IMR-90 (cell line): ENCODE measurements around the gene RAB23. TPM values are rescaled to one million over a fixed set of nuclear protein-coding genes. Genes with fewer than 3 reads are reported as not detected.
A peak's percentile ranks its signal among the peaks of the same experiment; 100 is the strongest.

Source experiments
- ATAC-seq: fragments of 200-7000 bp; cut with Tn5 transposase; 2 replicates; pipeline ENCODE4 v1.9.1; 2020; ENCODE audit warnings: low read depth, mild to moderate bottlenecking, moderate library complexity
- BruUV-seq: library from RNA; stranded (reverse); fragments of 400-500 nt; replicated peaks from 2 replicates; lab custom pipeline; 2021; lab: Mats Ljungman, UMichigan
- CTCF ChIA-PET: fragments of 300-600 bp; formaldehyde crosslinking; extraction: SDS; loops from one replicate; lab custom pipeline; 2021; ENCODE audit warnings: antibody characterized with exemption; lab: Yijun Ruan, JAX
- POLR2A ChIA-PET: fragments of 300-600 bp; sonication (Branson Sonifier 250); formaldehyde crosslinking; loops from one replicate; lab custom pipeline; 2022; ENCODE audit warnings: antibody characterized with exemption; ENCODE audit not compliant: unreplicated experiment; lab: Charles Lee
- DNase-seq: peaks from one replicate; pipeline ENCODE4 v3.0.0; 2013
- H2AFZ ChIP-seq: replicated peaks from 2 replicates; pipeline ENCODE3; 2013; ENCODE audit warnings: low read length, mild to moderate bottlenecking; ENCODE audit not compliant: poor library complexity
- H2AK5ac ChIP-seq: 2 replicates; pipeline ENCODE4 v1.6.1; 2013; ENCODE audit warnings: low read depth, low read length, inconsistent platforms
- H2AK9ac ChIP-seq: replicated peaks from 2 replicates; pipeline ENCODE3; 2013; ENCODE audit warnings: mild to moderate bottlenecking, low read depth, low read length, moderate library complexity; ENCODE audit not compliant: poor library complexity
- H2BK120ac ChIP-seq: 2 replicates; pipeline ENCODE4 v1.6.1; 2013; ENCODE audit warnings: low read depth, low read length, inconsistent platforms
- H2BK15ac ChIP-seq: 3 replicates; pipeline ENCODE4 v1.6.1; 2013; ENCODE audit warnings: low read depth, low read length, inconsistent platforms
- H2BK20ac ChIP-seq: 2 replicates; pipeline ENCODE4 v1.6.1; 2013; ENCODE audit warnings: low read depth, mild to moderate bottlenecking, inconsistent platforms, low read length, moderate library complexity
- H2BK5ac ChIP-seq: 2 replicates; pipeline ENCODE4 v1.6.1; 2013; ENCODE audit warnings: mild to moderate bottlenecking, low read depth, low read length, inconsistent platforms; ENCODE audit not compliant: poor library complexity, severe bottlenecking
- H3K14ac ChIP-seq: replicated peaks from 2 replicates; pipeline ENCODE4 v1.6.1; 2013; ENCODE audit warnings: low read depth, low read length, inconsistent platforms
- H3K18ac ChIP-seq: 2 replicates; pipeline ENCODE4 v1.6.1; 2013; ENCODE audit warnings: low read depth, low read length, control low read depth
- H3K23ac ChIP-seq: 2 replicates; pipeline ENCODE4 v1.6.1; 2013; ENCODE audit warnings: low read depth, low read length, inconsistent platforms
- H3K27ac ChIP-seq: 2 replicates; pipeline ENCODE4 v1.5.1; 2013; ENCODE audit warnings: mild to moderate bottlenecking, control low read depth, low read length; ENCODE audit not compliant: insufficient read depth
- H3K27me3 ChIP-seq: 2 replicates; pipeline ENCODE4 v1.6.1; 2013; ENCODE audit warnings: low read length; ENCODE audit not compliant: control insufficient read depth, insufficient read depth
- H3K36me3 ChIP-seq: 2 replicates; pipeline ENCODE4 v1.6.1; 2013; ENCODE audit warnings: low read length, mixed read lengths; ENCODE audit not compliant: control insufficient read depth, insufficient read depth
- H3K4ac ChIP-seq: 2 replicates; pipeline ENCODE4 v1.6.1; 2013; ENCODE audit warnings: low read depth, low read length, inconsistent platforms
- H3K4me1 ChIP-seq: 2 replicates; pipeline ENCODE4 v1.6.1; 2013; ENCODE audit warnings: low read length, mixed read lengths; ENCODE audit not compliant: control insufficient read depth, insufficient read depth
- H3K4me2 ChIP-seq: 2 replicates; pipeline ENCODE4 v1.6.1; 2013; ENCODE audit warnings: low read depth, mild to moderate bottlenecking, control low read depth, low read length, moderate library complexity
- H3K4me3 ChIP-seq: 2 replicates; pipeline ENCODE4 v1.5.1; 2013; ENCODE audit warnings: low read depth, mild to moderate bottlenecking, control low read depth, low read length, moderate library complexity; ENCODE audit not compliant: insufficient read depth
- H3K56ac ChIP-seq: 2 replicates; pipeline ENCODE4 v1.6.1; 2013; ENCODE audit warnings: low read length, inconsistent platforms; ENCODE audit not compliant: insufficient read depth; ENCODE audit errors: extremely low read depth
- H3K79me1 ChIP-seq, 2 experiments: 2 replicates each; pipeline ENCODE4 v1.6.1; 2013; ENCODE audit warnings: low read length in 2 of 2, inconsistent platforms in 1 of 2, low read depth in 1 of 2
- H3K9ac ChIP-seq: 2 replicates; pipeline ENCODE4 v1.6.1; 2013; ENCODE audit warnings: low read depth, low read length, control low read depth
- H3K9me1 ChIP-seq: 2 replicates; pipeline ENCODE4 v1.6.1; 2013; ENCODE audit warnings: low read length, inconsistent platforms; ENCODE audit not compliant: insufficient read depth
- H3K9me3 ChIP-seq: 2 replicates; pipeline ENCODE4 v1.6.1; 2013; ENCODE audit warnings: low read length; ENCODE audit not compliant: control insufficient read depth, insufficient read depth
- H4K20me1 ChIP-seq: 2 replicates; pipeline ENCODE4 v1.6.1; 2013; ENCODE audit warnings: low read length, inconsistent platforms; ENCODE audit not compliant: insufficient read depth
- H4K5ac ChIP-seq: 2 replicates; pipeline ENCODE4 v1.6.1; 2013; ENCODE audit warnings: mild to moderate bottlenecking, low read depth, low read length, control low read depth
- H4K8ac ChIP-seq, 2 experiments: 2 replicates each; pipeline ENCODE4 v1.6.1; 2013; ENCODE audit warnings: low read depth in 2 of 2, low read length in 2 of 2, control low read depth in 1 of 2, inconsistent platforms in 1 of 2
- H4K91ac ChIP-seq: 2 replicates; pipeline ENCODE4 v1.6.1; 2013; ENCODE audit warnings: low read depth, low read length, inconsistent platforms; ENCODE audit not compliant: insufficient read depth
- CEBPB ChIP-seq: IDR thresholded peaks from 2 replicates; pipeline ENCODE4 v1.6.1; 2012; ENCODE audit warnings: low read depth, low read length, improper control_type of control experiment
- FOS ChIP-seq: fragments of 150-350 bp; IDR thresholded peaks from 2 replicates; pipeline ENCODE4 v1.6.1; 2016; ENCODE audit warnings: low read depth, low read length
- RAD21 ChIP-seq: IDR thresholded peaks from 2 replicates; pipeline ENCODE4 v1.6.1; 2012; ENCODE audit warnings: low read length, improper control_type of control experiment
- WGBS, 2 experiments: methylation state at CpG; one replicate each; pipeline versions ENCODE4 v1.1.5 to v1.1.7; 2013; ENCODE audit warnings: missing lambda C conversion rate in 2 of 2; ENCODE audit not compliant: insufficient read length in 1 of 2; ENCODE audit errors: extremely low coverage in 2 of 2; 5-methylcytosine and 5-hydroxymethylcytosine counted together
- dilution Hi-C: fragments of 300-500 bp; cut with HindIII; formaldehyde crosslinking; loops from one replicate; pipeline ENCODE4 v1.14.3; 2018; ENCODE audit warnings: low sequenced_read_pairs; ENCODE audit not compliant: unreplicated experiment
- in situ Hi-C: fragments of 300-500 bp; cut with MboI; formaldehyde crosslinking; loops from 3 replicates; pipeline ENCODE4 v1.14.3; 2019; ENCODE audit warnings: low sequenced_read_pairs, inconsistent platforms, mixed read lengths
- intact Hi-C: fragments of 100-400 bp; cut with micrococcal nuclease; formaldehyde crosslinking; loops from 2 replicates; pipeline ENCODE4 v1.10.0; 2022
- polyA plus RNA-seq, 3 experiments: library from polyadenylated mRNA; depleted of rRNA; stranded (reverse); fragments of >200 nt; gene quantifications; 2 replicates each; pipeline ENCODE4 v1.2.3, GENCODE V29; 2012; ENCODE audit warnings: low replicate concordance in 1 of 3
- total RNA-seq: library from RNA; depleted of rRNA; stranded (reverse); fragments of >200 nt; gene quantifications from 2 replicates; pipeline ENCODE4 v1.2.3, GENCODE V29; 2012

The RAB23 gene
- total and polyA plus RNA-seq, 2 of the 4 experiments (the other 2 are of a cell fraction): 10.8 to 13.3 TPM

GRCh38 chr6:57207141-57207540 is 15.0 kb downstream of the RAB23 start:
- dilution Hi-C loops (no loop called here), intact Hi-C loops (no loop called here), in situ Hi-C loops (no loop called here)
- Histone ChIP-seq H3K9me3 (no peaks in the 10 kb centered on the region), H2BK120ac (no peak overlapping the region; the same call in 1 of the 2 replicates), H3K56ac (no peak overlapping the region), H4K91ac (no peak overlapping the region), H3K36me3 (peaks cover 6% of the 10 kb centered on the region), H3K9ac (no peak overlapping the region), H2AK5ac (no peak overlapping the region), H2BK5ac (peak overlapping the region; percentile 55), H2BK15ac (no peak overlapping the region), H3K4me2 (no peak overlapping the region), H3K27ac (no peak overlapping the region), H3K14ac (no peak overlapping the region), H3K4ac (no peak overlapping the region), H4K8ac (peak overlapping the region in 1 of 2 experiments; percentile 72; a peak in 2 of 4 replicates), H3K23ac (no peak overlapping the region), H3K79me1 (peaks cover 39 to 69% of the 10 kb centered on the region in 2 experiments), H3K9me1 (peaks cover 16% of the 10 kb centered on the region), H3K18ac (peak overlapping the region; percentile 2; the same call in 1 of the 2 replicates), H2AK9ac (no peak overlapping the region), H2BK20ac (no peak overlapping the region), H2AFZ (no peak overlapping the region), H3K27me3 (no peaks in the 10 kb centered on the region), H4K20me1 (peaks cover 30% of the 10 kb centered on the region), H3K4me1 (peaks cover 18% of the 10 kb centered on the region), H4K5ac (no peak overlapping the region), H3K4me3 (no peak overlapping the region)
- BruUV-seq: no TSS peak
- TF ChIP-seq FOS: peak; percentile 39; the same call in 1 of the 2 replicates
- TF ChIP-seq CEBPB: peak; percentile 50; the same call in 1 of the 2 replicates
- no peak for TF ChIP-seq RAD21
- DNase-seq (peak; percentile 65), ATAC-seq (peak; percentile 50; the same call in 1 of the 2 replicates)
- ChIA-PET CTCF (interaction anchor here (0.8 to 2.0 kb wide), 4 partner anchors 9 to 17 kb away, joined by 3 to 6 read pairs (median 5); partner anchors contain the start of gene RAB23), POLR2A (no interaction called here)
- WGBS, 2 experiments: no CpG with 5 or more reads among the region's 2 CpGs
